Thoracic aorta (tissue), 2 donors: ENCODE measurements around the gene PDE2A. TPM values are rescaled to one million over a fixed set of nuclear protein-coding genes. Genes with fewer than 3 reads are reported as not detected.

Experiments used
- ATAC-seq: fragments of 150-250 bp; one replicate; pipeline ENCODE4 v1.8.0; 2017; ENCODE audit warnings: low read depth; ENCODE audit not compliant: insufficient number of reproducible peaks, low FRiP score
- DNase-seq: peaks from one replicate; pipeline ENCODE4 v3.0.0-alpha.2; 2020; ENCODE audit warnings: low spot score
- H3K27ac ChIP-seq, 2 donors: fragments of 200-600 bp; sonication (generic); 1 replicate in 1 of 2; 2 replicates in 1 of 2; pipeline ENCODE4 v1.5.1; 2016; ENCODE audit warnings: mild to moderate bottlenecking in 2 of 2, moderate library complexity in 2 of 2
- H3K27me3 ChIP-seq: fragments of 200-600 bp; sonication (generic); replicated peaks from 2 replicates; pipeline ENCODE4 v1.6.0; 2016; ENCODE audit warnings: mild to moderate bottlenecking; ENCODE audit not compliant: insufficient read depth
- H3K36me3 ChIP-seq: fragments of 200-600 bp; sonication (generic); one replicate; pipeline ENCODE4 v1.5.1; 2016
- H3K4me1 ChIP-seq, 2 donors: fragments of 200-600 bp; sonication (generic); 1 replicate in 1 of 2; 2 replicates in 1 of 2; pipeline versions ENCODE4 v1.5.1 to v1.6.0; 2016; ENCODE audit warnings: low read depth in 2 of 2, mild to moderate bottlenecking in 1 of 2; ENCODE audit not compliant: control insufficient read depth in 1 of 2
- H3K4me3 ChIP-seq: fragments of 200-600 bp; sonication (generic); 2 replicates; pipeline ENCODE4 v1.5.1; 2016; ENCODE audit warnings: mild to moderate bottlenecking
- H3K9me3 ChIP-seq: fragments of 200-600 bp; sonication (generic); 2 replicates; pipeline ENCODE4 v1.5.1; 2016
- total RNA-seq, 2 donors: library from RNA; depleted of rRNA; stranded (reverse); fragments of >200 nt; gene quantifications; one replicate each; pipeline versions ENCODE4 v1.1.0 to v1.2.3, GENCODE V29; 2016
- TF ChIP-seq, protein P1 (sequence below): fragments of 200-600 bp; sonication (generic); IDR thresholded peaks from one replicate; pipeline ENCODE4 v1.5.1; 2019; ENCODE audit warnings: antibody characterized with exemption

The PDE2A gene
- total RNA-seq, 2 donors from 2014 or later: 28.1 to 37.1 TPM

DNA sequence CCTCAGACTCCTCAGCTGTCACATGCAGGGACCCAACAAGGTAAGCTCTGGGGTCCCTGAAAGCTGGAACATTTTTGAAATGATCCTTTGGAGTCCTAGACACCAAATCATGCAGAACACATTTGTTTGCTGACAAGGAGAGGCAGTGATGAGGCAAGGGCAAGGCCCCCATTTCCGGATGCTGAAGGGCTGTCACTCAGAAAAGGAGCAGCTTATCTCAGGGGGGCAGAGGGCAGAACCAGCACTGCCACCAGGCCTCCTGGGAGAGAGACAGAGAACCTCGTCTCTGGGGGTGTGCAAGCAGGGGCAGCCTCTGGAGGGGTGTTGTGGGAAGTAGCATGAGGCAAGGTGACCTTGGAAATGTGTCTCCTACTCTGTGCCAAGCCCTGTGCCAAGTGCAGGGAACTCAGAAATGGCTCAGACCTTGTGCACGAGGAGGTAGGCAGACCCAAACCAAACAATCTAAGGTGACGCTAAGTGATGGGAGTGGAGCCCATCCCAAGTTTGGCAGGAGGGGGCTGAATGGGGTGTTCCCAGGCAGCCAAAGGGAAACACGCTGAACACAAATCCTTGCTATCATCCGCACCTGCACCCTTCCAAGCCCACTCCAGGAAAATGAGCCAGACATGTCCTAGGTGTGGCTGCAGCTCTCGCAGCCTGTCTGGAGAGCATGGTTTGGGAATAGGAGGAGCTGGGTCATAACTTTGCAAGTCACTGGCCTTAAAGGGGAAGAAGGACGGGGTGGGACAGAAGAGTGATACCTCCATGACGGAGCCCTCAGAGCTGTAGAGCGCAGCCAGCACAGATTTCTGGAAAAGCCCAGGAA, 94.2 kb downstream of the PDE2A start:
- Histone ChIP-seq H3K27me3 (no peaks in the 10 kb centered on the region), H3K4me3 (no peak overlapping the region), H3K36me3 (no peaks in the 10 kb centered on the region), H3K9me3 (no peaks in the 10 kb centered on the region), H3K4me1 (peaks cover 0 to 9% of the 10 kb centered on the region in 2 donors), H3K27ac (no peak overlapping the region)
- ATAC-seq (no peak), DNase-seq (no peak)
- TF ChIP-seq, protein P1, sequence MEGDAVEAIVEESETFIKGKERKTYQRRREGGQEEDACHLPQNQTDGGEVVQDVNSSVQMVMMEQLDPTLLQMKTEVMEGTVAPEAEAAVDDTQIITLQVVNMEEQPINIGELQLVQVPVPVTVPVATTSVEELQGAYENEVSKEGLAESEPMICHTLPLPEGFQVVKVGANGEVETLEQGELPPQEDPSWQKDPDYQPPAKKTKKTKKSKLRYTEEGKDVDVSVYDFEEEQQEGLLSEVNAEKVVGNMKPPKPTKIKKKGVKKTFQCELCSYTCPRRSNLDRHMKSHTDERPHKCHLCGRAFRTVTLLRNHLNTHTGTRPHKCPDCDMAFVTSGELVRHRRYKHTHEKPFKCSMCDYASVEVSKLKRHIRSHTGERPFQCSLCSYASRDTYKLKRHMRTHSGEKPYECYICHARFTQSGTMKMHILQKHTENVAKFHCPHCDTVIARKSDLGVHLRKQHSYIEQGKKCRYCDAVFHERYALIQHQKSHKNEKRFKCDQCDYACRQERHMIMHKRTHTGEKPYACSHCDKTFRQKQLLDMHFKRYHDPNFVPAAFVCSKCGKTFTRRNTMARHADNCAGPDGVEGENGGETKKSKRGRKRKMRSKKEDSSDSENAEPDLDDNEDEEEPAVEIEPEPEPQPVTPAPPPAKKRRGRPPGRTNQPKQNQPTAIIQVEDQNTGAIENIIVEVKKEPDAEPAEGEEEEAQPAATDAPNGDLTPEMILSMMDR: no peak

DNA sequence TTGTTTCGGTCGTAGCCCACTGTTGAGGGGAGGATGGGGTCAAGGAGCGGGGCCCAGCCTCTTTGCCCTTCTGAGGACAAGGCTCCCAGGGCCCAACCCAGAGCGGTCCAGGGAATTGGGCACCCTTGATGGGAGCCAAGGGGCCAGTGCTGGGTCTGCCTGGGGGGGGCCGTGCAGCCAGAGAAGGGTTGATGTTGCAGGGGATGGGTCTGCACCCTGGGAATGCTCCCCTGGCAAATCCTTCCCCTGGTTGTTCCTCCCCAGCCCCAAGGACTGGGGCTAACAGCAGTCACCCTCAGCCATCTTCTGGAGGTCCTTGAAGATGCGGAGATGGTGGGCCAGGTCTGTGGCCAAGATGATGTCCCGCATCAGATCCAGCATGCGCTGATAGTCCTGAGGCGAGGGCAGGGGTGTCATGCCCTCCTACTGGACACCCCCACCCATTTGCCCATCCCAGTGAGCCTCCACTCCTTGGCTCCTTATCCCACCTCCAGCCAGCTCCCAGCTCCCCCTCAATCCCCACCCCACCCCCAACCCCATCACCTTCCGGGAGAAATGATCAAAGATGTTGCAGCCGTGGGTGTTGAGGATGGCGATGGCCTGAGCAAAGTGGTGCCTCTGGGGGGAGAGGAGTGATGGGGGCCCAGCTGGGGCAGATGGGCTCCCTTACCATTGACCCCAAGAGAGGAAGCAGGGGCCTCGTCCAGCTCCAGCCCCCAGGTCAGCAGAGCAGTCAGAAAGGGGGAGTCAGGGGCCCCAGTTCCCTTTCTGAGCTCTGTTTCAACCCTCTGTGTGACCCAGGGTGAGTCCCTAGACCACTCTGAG, 95.0 kb downstream of the PDE2A start:
- Histone ChIP-seq H3K36me3 (no peaks in the 10 kb centered on the region), H3K27ac (no peak overlapping the region), H3K4me3 (no peak overlapping the region), H3K4me1 (peaks cover 0 to 2% of the 10 kb centered on the region in 2 donors), H3K27me3 (no peaks in the 10 kb centered on the region), H3K9me3 (no peaks in the 10 kb centered on the region)
- no peak for ATAC-seq
- DNase-seq: no peak
- TF ChIP-seq, protein P1: no peak

DNA sequence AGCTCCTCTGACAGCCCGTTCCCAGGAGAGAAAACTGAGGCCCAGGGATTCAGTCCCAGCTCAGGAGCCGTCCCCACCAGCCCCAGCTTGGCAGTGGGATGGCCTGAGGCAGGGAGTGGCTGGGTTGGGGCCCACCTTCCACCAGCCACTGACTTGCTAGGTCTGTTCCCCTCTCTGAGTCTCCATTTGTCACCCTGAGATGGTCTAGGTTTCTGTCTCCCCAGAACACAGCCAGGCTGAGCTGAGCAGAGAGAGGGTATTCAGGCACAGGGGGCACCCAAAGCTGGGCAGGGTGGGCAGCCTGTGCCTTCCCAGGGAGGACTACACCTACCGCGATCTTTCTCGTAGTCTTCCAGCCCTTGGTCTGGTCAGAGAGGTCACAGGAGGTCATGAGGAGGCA, 95.7 kb downstream of the PDE2A start:
- Histone ChIP-seq H3K9me3 (no peaks in the 10 kb centered on the region), H3K36me3 (no peaks in the 10 kb centered on the region), H3K4me1 (no peaks in the 10 kb centered on the region), H3K27me3 (no peaks in the 10 kb centered on the region), H3K4me3 (no peak overlapping the region), H3K27ac (no peak overlapping the region)
- TF ChIP-seq, protein P1: no peak
- no peak for DNase-seq
- no peak for ATAC-seq

DNA sequence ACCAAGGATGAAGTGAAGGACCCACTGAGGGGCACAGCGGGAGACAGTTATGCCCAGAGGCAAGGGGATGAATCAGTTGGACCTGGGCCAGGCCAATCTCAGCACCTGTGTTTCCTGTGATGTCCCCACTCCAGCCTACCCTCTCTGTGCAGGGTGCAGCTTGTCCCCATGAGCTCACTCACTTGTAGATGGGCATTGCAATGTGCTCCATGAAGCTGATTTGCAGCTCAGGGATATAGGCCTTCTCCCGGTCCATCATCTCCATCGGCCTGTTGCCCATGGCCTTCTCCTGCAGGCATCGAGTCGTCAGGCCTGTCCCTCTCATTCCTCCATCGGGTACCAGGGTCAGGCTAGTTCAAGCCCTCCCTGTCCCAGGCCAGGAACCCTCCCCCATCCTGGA, 96.2 kb downstream of the PDE2A start:
- Histone ChIP-seq H3K36me3 (no peaks in the 10 kb centered on the region), H3K27me3 (no peaks in the 10 kb centered on the region), H3K4me1 (no peaks in the 10 kb centered on the region), H3K9me3 (no peaks in the 10 kb centered on the region), H3K4me3 (no peak overlapping the region), H3K27ac (no peak overlapping the region)
- no peak for DNase-seq
- no peak for ATAC-seq
- TF ChIP-seq, protein P1: no peak

DNA sequence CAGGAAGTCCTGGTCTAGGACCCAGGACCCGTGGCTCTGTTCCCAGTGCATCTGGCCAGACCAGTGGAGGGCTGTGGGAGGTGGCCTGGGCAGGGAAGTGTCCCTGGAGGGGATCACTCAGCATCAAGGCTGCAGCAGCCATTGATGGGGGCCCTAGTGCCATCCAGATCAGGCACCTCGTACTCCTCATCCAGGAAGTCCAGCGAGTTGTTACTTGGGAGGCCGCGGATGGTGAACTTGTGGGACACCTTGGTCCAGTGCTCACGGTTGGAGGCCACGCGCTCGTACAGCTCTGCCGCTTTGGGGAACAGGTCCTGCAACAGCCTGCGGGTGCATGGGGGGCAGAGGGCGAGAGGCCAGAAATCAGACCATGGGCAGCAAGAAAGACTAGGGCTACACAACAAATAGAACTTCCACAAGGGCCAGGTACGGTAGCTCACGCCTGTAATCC, 96.9 kb downstream of the PDE2A start:
- no peak overlapping the region for H3K4me3 ChIP-seq
- H3K27me3 ChIP-seq: no peaks in the 10 kb centered on the region
- DNase-seq: no peak
- TF ChIP-seq, protein P1: no peak
- no peak for ATAC-seq
- no peaks in the 10 kb centered on the region for H3K4me1 ChIP-seq
- no peaks in the 10 kb centered on the region for H3K9me3 ChIP-seq
- H3K36me3 ChIP-seq: no peaks in the 10 kb centered on the region
- H3K27ac ChIP-seq: no peak overlapping the region
